Activated T-helper 17 cell treated with anti-CD3 and anti-CD28 coated beads, Interleukin-2, amount 50 U/mL, for 72 hours (primary cell): ENCODE measurements around the gene ARG2. TPM values are rescaled to one million over a fixed set of nuclear protein-coding genes. Genes with fewer than 3 reads are reported as not detected.
"Not testable (repeated sequence)": the region's sequence is repeated elsewhere in the genome, so short reads cannot be mapped to it uniquely, and the experiment has no call there.

Experiments
- ATAC-seq: fragments of 150-1000 bp; cut with Tn5 transposase; replicated peaks from 2 replicates; pipeline ENCODE4 v1.10.0; 2021; ENCODE audit warnings: mild to moderate bottlenecking, moderate library complexity
- H3K27ac Mint-ChIP-seq: one replicate; pipeline ENCODE4 v1.8.0; 2022; ENCODE audit warnings: mixed read lengths
- H3K27me3 Mint-ChIP-seq: one replicate; pipeline ENCODE4 v1.8.0; 2022; ENCODE audit warnings: mixed read lengths
- H3K36me3 Mint-ChIP-seq: one replicate; pipeline ENCODE4 v1.8.0; 2022; ENCODE audit warnings: low read depth, mild to moderate bottlenecking, mixed read lengths
- H3K4me1 Mint-ChIP-seq: one replicate; pipeline ENCODE4 v1.8.0; 2022; ENCODE audit warnings: mixed read lengths
- H3K4me3 Mint-ChIP-seq: one replicate; pipeline ENCODE4 v1.8.0; 2022; ENCODE audit warnings: mild to moderate bottlenecking, mixed read lengths
- H3K9me3 Mint-ChIP-seq: one replicate; pipeline ENCODE4 v1.8.0; 2022; ENCODE audit warnings: mixed read lengths
- total RNA-seq, 2 donors: library from RNA; stranded (reverse); gene quantifications; one replicate each; pipeline ENCODE4 v1.2.3, GENCODE V29; 2022

The ARG2 gene
- total RNA-seq, 2 donors from 2014 or later, result 14.3 to 64.7 TPM

- no peak overlapping the region for H3K4me3 Mint-ChIP-seq
- no peaks in the 10 kb centered on the region for H3K36me3 Mint-ChIP-seq
- H3K27ac Mint-ChIP-seq, result no peak overlapping the region
- no peaks in the 10 kb centered on the region for H3K9me3 Mint-ChIP-seq
- H3K4me1 Mint-ChIP-seq, result no peaks in the 10 kb centered on the region
- ATAC-seq, result no peak
- H3K27me3 Mint-ChIP-seq, result no peaks in the 10 kb centered on the region
These were observed 40.1 kb upstream of the ARG2 start for GRCh38 chr14:67579636-67580035.

GRCh38 chr14:67580336-67581171, 39.2 kb upstream of the ARG2 start:
- H3K4me1 Mint-ChIP-seq, result no peaks in the 10 kb centered on the region
- no peaks in the 10 kb centered on the region for H3K36me3 Mint-ChIP-seq
- H3K4me3 Mint-ChIP-seq, result no peak overlapping the region
- ATAC-seq, result no peak
- H3K27me3 Mint-ChIP-seq, result no peaks in the 10 kb centered on the region
- no peak overlapping the region for H3K27ac Mint-ChIP-seq
- no peaks in the 10 kb centered on the region for H3K9me3 Mint-ChIP-seq

- Mint-ChIP-seq H3K9me3 (no peaks in the 10 kb centered on the region), H3K4me1 (no peaks in the 10 kb centered on the region), H3K27ac (no peak overlapping the region), H3K36me3 (no peaks in the 10 kb centered on the region), H3K27me3 (no peaks in the 10 kb centered on the region), H3K4me3 (no peak overlapping the region)
- ATAC-seq, result no peak
These were observed 38.1 kb upstream of the ARG2 start for GRCh38 chr14:67581643-67582042.

GRCh38 chr14:67582061-67582460, 37.7 kb upstream of the ARG2 start:
- ATAC-seq, result no peak
- Mint-ChIP-seq H3K36me3 (no peaks in the 10 kb centered on the region), H3K4me3 (no peak overlapping the region), H3K27ac (no peak overlapping the region), H3K27me3 (no peaks in the 10 kb centered on the region), H3K9me3 (no peaks in the 10 kb centered on the region), H3K4me1 (no peaks in the 10 kb centered on the region)

GRCh38 chr14:67583711-67584644, 35.7 kb upstream of the ARG2 start:
- Mint-ChIP-seq H3K9me3 (no peaks in the 10 kb centered on the region), H3K4me3 (no peak overlapping the region), H3K4me1 (no peaks in the 10 kb centered on the region), H3K36me3 (peaks cover 9% of the 10 kb centered on the region), H3K27me3 (no peaks in the 10 kb centered on the region), H3K27ac (peak overlapping the region; percentile 51)
- ATAC-seq, result peak; percentile 70

GRCh38 chr14:67584978-67585377, 34.7 kb upstream of the ARG2 start:
- Mint-ChIP-seq H3K27ac (no peak overlapping the region), H3K4me1 (no peaks in the 10 kb centered on the region), H3K9me3 (no peaks in the 10 kb centered on the region), H3K4me3 (no peak overlapping the region), H3K36me3 (peaks cover 19% of the 10 kb centered on the region), H3K27me3 (no peaks in the 10 kb centered on the region)
- ATAC-seq, result no peak

GRCh38 chr14:67586369-67586768, 33.4 kb upstream of the ARG2 start:
- no peaks in the 10 kb centered on the region for H3K27me3 Mint-ChIP-seq
- H3K27ac Mint-ChIP-seq, result peak overlapping the region; percentile 13
- no peaks in the 10 kb centered on the region for H3K9me3 Mint-ChIP-seq
- no peak for ATAC-seq
- no peak overlapping the region for H3K4me3 Mint-ChIP-seq
- no peaks in the 10 kb centered on the region for H3K4me1 Mint-ChIP-seq
- peaks cover 30% of the 10 kb centered on the region for H3K36me3 Mint-ChIP-seq

GRCh38 chr14:67589204-67589770, 30.4 kb upstream of the ARG2 start:
- no peak overlapping the region for H3K27ac Mint-ChIP-seq
- H3K4me1 Mint-ChIP-seq, result no peaks in the 10 kb centered on the region
- no peaks in the 10 kb centered on the region for H3K27me3 Mint-ChIP-seq
- H3K9me3 Mint-ChIP-seq, result no peaks in the 10 kb centered on the region
- H3K36me3 Mint-ChIP-seq, result peaks cover 60% of the 10 kb centered on the region
- no peak overlapping the region for H3K4me3 Mint-ChIP-seq
- ATAC-seq, result no peak

- Mint-ChIP-seq H3K36me3 (peaks cover 82% of the 10 kb centered on the region), H3K4me1 (peaks cover 21% of the 10 kb centered on the region)
- H3K27me3 Mint-ChIP-seq, ATAC-seq, H3K27ac Mint-ChIP-seq, H3K9me3 Mint-ChIP-seq, H3K4me3 Mint-ChIP-seq: not testable (repeated sequence)
These were observed 26.1 kb upstream of the ARG2 start for GRCh38 chr14:67593650-67594049.

- no peak for ATAC-seq
- Mint-ChIP-seq H3K4me3 (no peak overlapping the region), H3K27me3 (no peaks in the 10 kb centered on the region)
These were observed 24.3 kb upstream of the ARG2 start for GRCh38 chr14:67595392-67595791.

GRCh38 chr14:67599698-67600561, 19.8 kb upstream of the ARG2 start, which contains the start of gene PIGH:
PIGH (minus strand) TSS chr14:67600268; CDS start chr14:67600203, 65 bp downstream.
- H3K4me1 Mint-ChIP-seq, result peaks cover 33% of the 10 kb centered on the region
- H3K9me3 Mint-ChIP-seq, result no peaks in the 10 kb centered on the region
- no peaks in the 10 kb centered on the region for H3K27me3 Mint-ChIP-seq
- H3K27ac Mint-ChIP-seq, result peak within 1 kb of the TSS; percentile 92
- peak within 1 kb of the TSS; percentile 93 for H3K4me3 Mint-ChIP-seq
- ATAC-seq, result peak; percentile 100
- peaks cover 26% of the 10 kb centered on the region for H3K36me3 Mint-ChIP-seq

More at GRCh38 chr14:67595392-67595791, 24.3 kb upstream of the ARG2 start:
- Mint-ChIP-seq H3K9me3 (no peaks in the 10 kb centered on the region), H3K4me1 (peaks cover 28% of the 10 kb centered on the region), H3K36me3 (peaks cover 64% of the 10 kb centered on the region), H3K27ac (no peak overlapping the region)

GRCh38 chr14:67600562-67600974, 19.2 kb upstream of the ARG2 start:
- not testable (repeated sequence) for ATAC-seq, H3K9me3 Mint-ChIP-seq, H3K27me3 Mint-ChIP-seq
- peak overlapping the region; percentile 93 for H3K4me3 Mint-ChIP-seq
- H3K27ac Mint-ChIP-seq, result peak overlapping the region; percentile 92
- H3K36me3 Mint-ChIP-seq, result peaks cover 21% of the 10 kb centered on the region
- peaks cover 29% of the 10 kb centered on the region for H3K4me1 Mint-ChIP-seq

GRCh38 chr14:67602076-67602475, 17.6 kb upstream of the ARG2 start:
- H3K36me3 Mint-ChIP-seq, result peaks cover 6% of the 10 kb centered on the region
- no peak overlapping the region for H3K27ac Mint-ChIP-seq
- no peaks in the 10 kb centered on the region for H3K9me3 Mint-ChIP-seq
- H3K4me1 Mint-ChIP-seq, result peaks cover 22% of the 10 kb centered on the region
- ATAC-seq, result no peak
- no peak overlapping the region for H3K4me3 Mint-ChIP-seq
- no peaks in the 10 kb centered on the region for H3K27me3 Mint-ChIP-seq
